Smooth muscle cell of the pulmonary artery (primary cell): ENCODE results near the gene JHY. TPM values are rescaled to one million over a fixed set of nuclear protein-coding genes. Genes with fewer than 3 reads are reported as not detected.

Source experiments
- total RNA-seq: library from RNA; depleted of rRNA; stranded (reverse); fragments of >200 nt; gene quantifications from 2 replicates; pipeline ENCODE4 v1.2.3, GENCODE V29; 2014

JHY gene
- total RNA-seq, result 1.2 and 1.8 TPM in 2 replicates

GRCh38 chr11:122882189-122882856 lies at the start of gene JHY:
Gene JHY, plus strand, starts transcription at chr11:122882759. Its CDS starts 3,091 bp downstream, at chr11:122885850.

GRCh38 chr11:122981388-122982264 lies 99.1 kb downstream of the JHY start, which contains the start of gene BSX:
Gene BSX, minus strand, starts transcription at chr11:122981834. Its CDS starts 163 bp downstream, at chr11:122981671.

Other genes starting within 250 kb of the JHY start
- 18.0 and 56.8 TPM in 2 replicates for gene UBASH3B, start 227.0 kb upstream of the JHY start, total RNA-seq
- gene CRTAM, start 44.3 kb upstream of the JHY start, total RNA-seq, result not detected in 2 replicates
- not detected in 2 replicates for gene BSX, start 99.1 kb downstream of the JHY start, total RNA-seq
- 2,725 and 3,619 TPM in 2 replicates for gene HSPA8, start 179.4 kb downstream of the JHY start, total RNA-seq